Activated CD8-positive, alpha-beta memory T cell treated with anti-CD3 and anti-CD28 coated beads for 4 hours (primary cell): ENCODE data around the gene PPP1R13L.
"Not testable (repeated sequence)": the region's sequence is repeated elsewhere in the genome, so short reads cannot be mapped to it uniquely, and the experiment has no call there.

ENCODE experiments used
- DNase-seq, 2 donors: peaks; one replicate each; pipeline ENCODE4 v3.0.0-alpha.2; 2020; ENCODE audit warnings: low read depth in 2 of 2

Gene PPP1R13L

DNA sequence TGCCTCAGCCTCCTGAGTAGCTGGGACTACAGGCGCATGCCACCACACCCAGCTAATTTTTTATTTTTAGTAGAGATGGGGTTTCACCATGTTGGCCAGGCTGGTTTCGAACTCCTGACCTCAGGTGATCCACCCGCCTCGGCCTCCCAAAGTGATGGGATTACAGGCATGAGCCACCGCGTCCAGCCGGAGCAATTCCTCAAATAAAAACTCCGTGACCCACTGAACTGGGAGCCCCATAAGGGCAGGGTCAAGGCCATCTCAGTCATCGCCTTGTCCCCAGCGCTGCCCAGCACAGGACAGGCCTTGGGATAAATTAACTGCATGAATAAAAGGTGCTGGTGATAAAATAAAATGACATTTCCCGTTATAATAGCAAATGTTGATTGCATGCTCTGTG is 25.0 kb upstream of the PPP1R13L start:
- not testable (repeated sequence) for DNase-seq

DNA sequence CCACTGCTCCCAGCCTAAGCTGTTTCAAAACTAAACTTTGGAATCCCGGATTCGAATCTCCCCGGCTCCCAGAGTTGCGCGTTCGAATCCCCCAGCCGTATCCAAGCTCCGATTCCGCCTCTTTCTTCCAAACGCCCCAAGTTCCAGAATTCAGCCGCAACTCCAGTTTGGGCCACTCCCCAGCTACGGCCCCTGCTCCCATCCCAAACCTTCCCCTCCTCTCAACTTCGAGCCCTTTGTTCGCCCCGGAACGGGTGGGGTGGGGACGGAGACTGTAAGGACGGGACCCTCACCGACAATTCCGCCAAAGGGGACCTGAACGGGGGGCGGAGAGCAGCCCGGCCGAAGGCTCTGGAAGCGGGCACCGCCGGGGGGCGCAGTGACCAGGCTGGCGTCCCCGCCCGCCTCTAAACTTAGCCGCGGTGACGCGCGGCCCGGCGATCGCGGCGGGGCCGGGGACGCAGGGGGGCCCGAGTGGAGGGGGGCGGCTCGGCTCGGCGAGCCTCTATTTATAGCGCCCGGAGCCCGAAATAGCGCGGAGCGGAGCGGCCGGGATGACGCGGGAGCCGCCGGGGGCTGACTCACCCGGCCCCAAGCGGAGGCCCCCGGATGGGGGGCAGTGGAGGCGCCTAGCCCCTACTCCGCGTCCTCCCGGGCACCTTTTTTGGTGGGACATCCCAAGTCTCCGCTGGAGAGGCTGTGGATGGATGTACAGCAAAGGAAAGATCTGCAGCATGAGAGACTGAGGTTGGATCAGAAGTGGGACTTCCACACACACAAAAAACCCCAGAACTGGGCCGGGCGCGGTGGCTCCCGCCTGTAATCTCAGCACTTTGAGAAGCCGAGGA is 23.7 kb upstream of the PPP1R13L start:
- DNase-seq = no peak

DNA sequence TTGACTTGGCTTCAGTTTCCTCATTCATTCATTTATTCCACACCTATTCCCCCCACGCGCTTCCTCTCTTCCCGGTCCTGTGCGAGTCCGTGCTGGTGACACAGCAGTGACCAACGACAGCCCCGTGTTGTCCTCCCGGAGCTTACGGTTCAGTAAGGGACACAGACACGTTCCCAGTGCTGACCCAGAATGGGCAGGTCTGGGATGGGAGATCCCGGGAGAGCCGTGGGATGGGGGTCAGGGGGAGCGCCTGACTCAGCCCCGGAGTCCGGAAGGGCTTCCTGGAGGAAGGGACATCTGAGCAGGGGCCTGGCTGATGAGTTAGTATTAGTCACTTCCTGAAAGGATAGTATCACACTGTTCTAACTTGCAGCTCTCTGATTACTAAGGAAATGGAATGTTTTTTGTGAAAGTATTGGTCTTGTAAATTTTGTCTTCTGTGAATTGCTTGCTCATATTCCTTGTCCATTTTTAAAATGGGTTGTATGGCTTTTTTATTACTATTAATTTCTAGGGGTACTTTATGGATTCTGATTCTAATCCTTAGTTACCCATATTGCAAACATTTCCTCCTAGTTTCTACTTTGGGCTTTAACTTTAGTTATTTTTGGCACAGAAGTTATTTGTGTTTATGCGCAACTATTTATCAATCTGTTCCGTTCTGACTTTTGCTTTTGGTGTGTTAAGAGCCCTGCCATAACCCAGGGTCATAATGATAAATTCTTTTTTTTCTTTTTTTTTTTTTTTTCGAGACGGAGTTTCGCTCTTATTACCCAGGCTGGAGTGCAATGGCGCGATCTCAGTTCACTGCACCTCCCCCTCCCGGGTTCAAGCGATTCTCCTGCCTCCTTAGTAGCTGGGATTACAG is 19.6 kb upstream of the PPP1R13L start:
- no peak for DNase-seq

DNA sequence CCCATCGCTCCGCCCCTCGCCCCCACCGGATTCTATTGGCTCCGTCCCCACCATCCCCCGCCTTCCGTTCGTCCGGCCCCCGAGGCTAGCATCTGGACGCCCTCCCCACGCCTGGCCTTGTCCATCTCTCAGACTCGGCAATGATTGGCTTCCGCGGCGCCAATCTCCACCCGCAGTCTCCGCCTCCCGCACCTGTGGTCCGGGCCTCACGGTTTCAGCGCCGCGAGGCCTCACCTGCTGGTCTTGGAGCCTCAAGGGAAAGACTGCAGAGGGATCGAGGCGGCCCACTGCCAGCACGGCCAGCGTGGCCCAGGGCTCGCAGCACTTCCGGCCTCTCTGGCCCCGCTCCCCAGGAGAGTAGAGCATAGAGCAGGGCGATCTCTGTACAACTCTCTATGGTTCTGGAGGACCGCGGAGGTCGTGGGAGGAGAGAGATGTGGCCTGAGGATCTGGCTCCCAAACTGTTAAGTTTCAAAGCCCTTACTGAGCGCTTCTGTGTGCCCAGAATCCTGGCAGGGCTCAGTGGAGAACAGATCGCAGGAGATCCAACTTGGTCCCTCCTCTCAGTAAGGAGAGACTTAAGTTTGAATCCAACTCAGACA is 18.8 kb upstream of the PPP1R13L start, which contains the start of gene ERCC1:
ERCC1 (minus strand) TSS at position 329 of the 602 bp plus-strand sequence. CDS start 543 bp downstream, outside the sequence.
- DNase-seq = peak in 1 of 2 donors; percentile 60

DNA sequence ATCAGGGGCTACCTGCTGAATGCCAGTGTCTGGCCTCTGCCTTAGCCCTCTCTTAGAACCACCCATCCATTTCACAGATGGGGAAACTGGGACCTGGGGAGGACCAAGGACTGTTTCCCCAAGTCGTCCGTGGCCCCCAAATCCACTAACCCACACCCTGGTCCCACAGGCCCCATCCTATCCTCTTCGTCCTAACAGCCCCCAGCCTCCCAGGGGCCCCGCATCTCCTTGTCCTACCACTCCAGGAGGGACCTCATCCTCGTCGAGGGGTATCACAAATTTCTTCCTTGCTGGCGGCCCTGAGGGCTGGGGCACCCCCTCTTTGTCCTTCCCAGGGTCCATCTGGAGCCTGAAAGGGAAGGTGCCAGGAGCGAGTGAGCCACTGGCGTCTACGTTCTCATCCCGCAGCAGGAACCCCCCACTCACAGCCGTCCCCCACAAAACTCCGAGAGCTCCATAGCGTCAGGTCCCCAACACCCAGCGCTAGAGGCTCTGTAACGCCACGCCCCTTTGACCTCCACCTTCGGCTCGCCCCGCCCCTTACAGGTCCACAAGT is 18.2 kb upstream of the PPP1R13L start:
- DNase-seq = peak in 1 of 2 donors; percentile 74

DNA sequence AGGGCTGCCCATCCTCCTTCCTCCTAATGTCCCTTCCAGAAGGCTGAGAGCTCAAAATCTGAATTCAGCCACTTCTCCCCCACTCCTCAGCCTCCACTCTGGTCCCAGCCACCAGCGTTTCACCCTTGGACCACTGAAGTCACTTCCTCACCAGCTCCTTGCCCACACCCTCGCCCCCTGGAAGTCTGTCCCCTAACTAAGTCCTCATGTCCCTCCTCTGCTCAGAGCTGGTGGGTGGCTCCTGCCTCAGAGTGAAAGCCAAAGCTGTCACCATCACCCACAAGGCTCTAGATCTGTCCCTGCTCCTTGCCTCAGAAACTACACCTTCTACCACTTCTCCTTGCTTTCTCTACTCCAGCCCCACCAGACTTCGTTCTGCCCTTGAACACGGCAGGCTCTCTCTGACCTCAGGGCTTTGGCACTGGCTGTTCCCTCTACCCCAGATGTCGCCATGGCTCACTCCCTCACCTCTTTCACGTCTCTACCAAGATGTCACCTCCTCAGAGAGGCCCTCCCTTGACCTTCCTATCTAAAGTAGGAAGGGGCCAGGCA is 17.2 kb upstream of the PPP1R13L start:
- DNase-seq = no peak

DNA sequence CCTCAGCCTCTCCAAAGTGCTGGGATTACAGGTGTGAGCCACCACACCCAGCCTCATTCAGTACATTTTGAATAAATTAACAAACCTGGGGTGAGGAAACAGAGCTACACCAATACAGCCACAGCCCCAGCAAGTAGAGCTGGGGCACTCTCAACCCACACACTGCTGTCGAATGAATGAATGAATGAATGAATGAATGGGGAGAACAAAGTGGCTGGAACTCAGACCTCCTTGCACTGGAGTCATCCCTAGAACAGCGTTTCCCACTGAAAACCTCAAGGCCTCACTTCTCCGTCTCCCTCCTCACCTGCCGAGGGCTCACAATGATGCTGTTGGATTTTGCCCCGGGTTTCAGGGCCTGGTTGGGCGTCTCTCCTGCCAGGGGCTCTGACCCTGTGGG is 16.0 kb upstream of the PPP1R13L start:
- DNase-seq = no peak

DNA sequence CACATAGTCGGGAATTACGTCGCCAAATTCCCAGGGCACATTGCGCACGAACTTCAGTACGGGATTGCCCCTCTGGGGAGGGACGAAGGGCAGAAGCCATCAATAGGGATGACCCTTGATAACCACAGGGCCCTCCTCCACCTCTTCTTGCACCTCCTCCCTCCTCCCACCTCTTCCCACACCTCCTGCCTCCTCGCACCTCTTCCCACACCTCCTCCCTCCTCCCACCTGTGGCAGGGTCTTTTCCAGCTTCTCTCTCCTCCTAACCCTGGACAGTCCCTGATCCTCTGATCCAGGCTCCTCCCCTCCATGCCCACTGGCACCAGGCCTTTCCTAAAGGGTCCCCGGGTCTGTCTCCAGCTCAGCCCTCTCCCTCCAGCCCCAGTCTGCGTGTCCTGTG is 15.5 kb upstream of the PPP1R13L start:
- DNase-seq = no peak

DNA sequence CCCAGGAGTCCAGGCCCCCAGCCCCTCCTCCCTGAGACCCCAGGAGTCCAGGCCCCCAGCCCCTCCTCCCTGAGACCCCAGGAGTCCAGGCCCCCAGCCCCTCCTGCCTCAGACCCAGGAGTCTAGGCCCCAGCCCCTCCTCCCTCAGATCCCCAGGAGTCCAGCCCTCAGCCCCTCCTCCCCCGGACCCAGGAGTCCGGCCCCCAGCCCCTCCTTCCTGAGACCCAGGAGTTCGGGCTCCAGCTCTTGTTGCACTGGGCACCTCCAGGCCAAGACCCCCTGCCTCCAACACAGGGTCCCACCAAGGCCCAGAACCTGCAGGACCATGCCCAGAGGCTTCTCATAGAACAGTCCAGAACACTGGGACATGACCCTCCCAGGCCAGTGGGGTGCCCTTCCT is 15.0 kb upstream of the PPP1R13L start:
- DNase-seq = no peak

DNA sequence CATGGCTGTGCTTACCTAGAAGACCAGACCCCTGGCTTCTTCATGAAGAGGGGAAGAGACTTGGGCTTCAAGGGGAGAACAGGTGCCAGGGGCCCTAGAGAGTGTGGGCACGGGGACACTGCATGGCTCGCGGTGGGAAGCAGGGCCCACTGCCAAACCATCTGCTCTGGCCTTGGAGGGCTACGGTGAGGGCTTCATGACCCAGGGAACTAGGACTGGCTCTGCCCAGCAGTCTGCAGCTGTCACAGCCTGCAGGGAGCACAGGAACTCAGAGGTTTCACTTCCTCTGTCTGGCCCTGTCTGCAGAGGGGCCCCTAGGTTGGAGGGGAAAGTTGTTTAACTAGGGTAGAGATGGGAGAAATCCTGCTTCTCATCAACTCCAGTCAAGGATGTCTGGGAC is 14.5 kb upstream of the PPP1R13L start:
- no peak for DNase-seq

DNA sequence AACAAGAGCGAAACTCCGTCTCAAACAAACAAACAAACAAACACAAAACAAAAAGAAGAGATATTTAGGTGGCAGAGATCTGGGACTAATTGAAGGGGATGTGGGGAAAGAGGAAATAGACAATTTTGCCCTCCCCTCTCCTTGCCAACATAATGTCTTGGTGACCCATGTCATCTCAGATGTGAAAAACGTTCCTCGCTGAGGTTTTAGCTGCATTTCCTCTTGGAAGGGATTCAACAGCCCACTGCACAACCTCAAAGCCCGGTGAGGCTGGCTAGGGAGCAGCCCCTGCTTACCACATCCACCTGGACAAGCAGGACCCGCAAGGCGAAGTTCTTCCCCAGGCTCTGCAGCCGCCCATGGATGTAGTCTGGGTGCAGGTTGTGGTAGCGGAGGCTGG is 13.9 kb upstream of the PPP1R13L start:
- no peak for DNase-seq

DNA sequence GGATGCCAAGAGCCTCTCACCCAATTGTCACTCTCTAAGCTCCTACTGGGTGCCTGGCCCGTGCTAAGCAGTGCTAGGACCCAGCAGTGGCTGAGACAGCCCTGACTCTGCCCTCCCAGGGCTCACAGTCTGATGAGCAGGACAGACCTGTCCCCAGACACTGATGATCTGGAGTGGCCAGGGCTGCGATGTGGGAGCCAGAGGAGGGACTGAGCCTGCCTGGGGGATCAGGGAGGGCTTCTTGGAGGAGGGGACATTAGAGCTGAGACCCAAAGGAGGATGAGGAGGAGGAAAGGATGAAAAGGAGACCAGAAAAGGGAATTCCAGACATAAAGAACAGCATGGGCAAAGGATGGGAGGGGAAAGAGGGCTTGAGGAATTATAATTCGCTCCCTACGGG is 12.3 kb upstream of the PPP1R13L start:
- no peak for DNase-seq

DNA sequence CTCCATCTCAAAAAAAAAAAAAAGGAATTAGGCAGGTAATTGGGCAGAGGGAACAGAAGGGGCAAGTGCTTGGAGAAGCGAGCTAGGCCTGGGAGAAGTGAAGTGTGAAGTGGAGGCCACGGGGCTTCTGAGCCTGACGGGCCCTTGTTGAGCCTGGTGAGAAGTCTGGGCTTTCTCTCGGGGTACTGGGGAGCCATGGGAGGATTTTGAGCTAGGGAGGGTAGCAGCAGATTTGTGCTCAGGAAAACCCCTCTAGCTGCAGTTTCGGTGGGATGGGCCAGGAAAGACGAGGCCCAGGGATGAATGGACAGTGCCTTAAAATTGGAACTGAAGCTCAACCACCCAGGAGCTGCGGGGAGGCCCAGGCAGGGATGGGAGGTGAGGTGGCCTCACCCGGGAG is 9.6 kb upstream of the PPP1R13L start:
- no peak for DNase-seq

DNA sequence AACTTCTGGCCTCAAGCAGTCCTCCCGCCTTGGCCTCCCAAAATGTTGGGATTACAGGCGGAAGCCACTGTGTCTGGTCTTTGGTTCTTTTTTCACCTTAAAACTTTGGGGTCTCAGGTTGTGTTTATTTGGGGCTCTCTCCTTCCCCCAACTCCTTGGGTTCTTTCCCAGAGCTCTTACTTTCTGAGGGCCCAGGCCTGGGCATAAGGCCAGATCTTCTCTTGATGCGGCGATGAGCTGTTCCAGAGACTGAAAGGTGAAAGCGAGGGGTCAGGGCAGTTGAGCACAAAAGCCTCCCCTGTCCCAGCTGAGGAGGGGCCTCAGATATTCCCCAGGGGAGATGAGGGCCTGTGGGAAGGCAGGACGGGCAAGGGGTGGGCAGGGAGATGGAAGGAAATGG is 8.6 kb upstream of the PPP1R13L start:
- no peak for DNase-seq

DNA sequence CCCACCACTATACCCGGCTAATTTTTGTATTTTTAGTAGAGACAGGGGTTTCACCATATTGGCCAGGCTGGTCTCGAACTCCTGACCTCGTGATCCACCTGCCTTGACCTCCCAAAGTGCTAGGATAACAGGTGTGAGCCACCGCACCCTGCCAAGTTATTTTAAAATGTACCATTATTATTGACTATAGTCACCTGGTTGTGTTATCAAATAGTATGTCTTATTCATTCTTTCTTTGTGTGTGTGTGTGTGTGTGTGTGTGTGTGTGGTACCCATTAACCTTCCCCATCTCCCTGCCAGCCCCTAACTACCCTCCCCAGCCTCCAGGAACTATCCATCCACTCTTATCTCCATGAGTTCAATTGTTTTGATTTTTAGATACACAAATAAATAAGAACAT is 5.5 kb upstream of the PPP1R13L start:
- DNase-seq = not testable (repeated sequence)

DNA sequence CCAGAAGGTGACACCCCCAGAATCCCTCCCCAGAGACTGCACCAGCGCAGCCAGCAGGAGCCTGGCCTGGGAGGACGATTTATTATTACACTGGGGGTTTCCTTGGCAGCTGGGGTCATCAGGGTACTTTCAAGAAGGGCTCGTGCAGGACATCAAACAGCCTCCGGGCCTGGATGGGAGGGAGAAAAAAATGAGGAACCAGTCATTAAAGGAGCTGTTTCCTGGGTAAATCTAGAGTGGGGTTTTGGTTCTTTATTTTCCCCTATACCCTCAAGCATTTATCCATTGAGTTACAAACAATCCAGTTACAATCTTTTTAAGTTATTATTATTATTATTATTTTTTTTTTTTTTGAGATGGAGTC is 4.7 kb upstream of the PPP1R13L start:
- no peak for DNase-seq

DNA sequence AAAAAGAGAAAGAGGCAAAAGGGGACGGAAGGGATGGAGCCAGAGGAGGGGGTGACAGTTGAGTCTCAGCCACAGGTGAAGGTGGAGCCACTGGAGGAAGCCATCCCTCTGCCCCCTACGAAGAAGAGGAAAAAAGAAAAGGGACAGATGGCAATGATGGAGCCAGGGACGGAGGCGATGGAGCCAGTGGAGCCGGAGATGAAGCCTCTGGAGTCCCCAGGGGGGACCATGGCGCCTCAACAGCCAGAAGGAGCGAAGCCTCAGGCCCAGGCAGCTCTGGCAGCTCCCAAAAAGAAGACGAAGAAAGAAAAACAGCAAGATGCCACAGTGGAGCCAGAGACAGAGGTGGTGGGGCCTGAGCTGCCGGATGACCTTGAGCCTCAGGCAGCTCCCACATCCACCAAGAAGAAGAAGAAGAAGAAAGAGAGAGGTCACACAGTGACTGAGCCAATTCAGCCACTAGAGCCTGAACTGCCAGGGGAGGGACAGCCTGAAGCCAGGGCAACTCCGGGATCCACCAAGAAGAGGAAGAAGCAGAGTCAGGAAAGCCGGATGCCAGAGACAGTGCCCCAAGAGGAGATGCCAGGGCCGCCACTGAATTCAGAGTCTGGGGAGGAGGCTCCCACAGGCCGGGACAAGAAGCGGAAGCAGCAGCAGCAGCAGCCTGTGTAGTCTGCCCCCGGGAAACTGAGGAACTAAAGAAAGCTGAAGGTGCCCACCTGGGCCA is 4.1 kb upstream of the PPP1R13L start:
- no peak for DNase-seq

DNA sequence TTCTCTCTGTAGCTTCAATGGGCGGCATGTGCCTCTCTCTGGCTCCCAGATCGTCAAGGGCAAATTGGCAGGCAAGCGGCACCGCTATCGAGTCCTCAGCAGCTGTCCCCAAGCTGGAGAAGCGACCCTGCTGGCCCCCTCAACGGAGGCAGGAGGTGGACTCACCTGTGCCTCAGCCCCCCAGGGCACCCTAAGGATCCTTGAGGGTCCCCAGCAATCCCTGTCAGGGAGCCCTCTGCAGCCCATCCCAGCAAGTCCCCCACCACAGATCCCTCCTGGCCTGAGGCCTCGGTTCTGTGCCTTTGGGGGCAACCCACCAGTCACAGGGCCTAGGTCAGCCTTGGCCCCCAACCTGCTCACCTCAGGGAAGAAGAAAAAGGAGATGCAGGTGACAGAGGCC is 3.3 kb upstream of the PPP1R13L start:
- no peak for DNase-seq

DNA sequence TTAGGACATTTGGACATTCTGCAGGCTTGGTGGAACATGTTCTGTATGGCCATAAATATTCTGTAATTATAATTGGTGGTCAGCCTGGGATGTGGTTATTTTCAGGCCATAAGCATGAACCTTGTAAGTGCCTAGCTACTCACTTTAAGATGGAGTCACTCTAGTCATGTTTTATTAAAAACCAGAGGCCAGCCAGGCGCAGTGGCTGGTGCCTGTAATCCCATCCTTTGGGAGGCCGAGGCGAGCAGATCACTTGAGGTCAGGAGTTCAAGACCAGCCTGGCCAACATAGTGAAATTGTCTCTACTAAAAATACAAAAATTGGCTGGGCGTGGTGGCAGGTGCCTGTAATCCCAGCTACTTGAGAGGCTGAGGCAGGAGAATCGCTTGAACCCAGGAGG is 2.7 kb upstream of the PPP1R13L start:
- DNase-seq = not testable (repeated sequence)

DNA sequence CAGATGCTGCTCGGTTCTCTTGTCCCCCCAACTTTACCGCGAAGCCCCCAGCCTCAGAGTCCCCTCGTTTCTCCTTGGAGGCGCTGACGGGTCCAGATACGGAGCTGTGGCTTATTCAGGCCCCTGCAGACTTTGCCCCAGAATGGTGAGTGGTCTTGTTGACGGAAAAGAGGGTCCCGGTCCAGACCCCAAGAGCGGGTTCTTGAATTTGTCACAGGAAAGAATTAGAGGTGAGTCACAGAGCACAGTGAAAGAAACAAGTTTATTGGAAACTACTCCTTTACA is 2.2 kb upstream of the PPP1R13L start:
- no peak for DNase-seq
